Skin epidermis (tissue), 12 donors: ENCODE measurements around the gene THSD7A.

Source experiments
- H3K27ac ChIP-seq, 21 experiments: fragments of 200-600 bp; sonication (generic) in 11 of 21; one replicate each; pipeline ENCODE4 v1.5.0; 2020; ENCODE audit warnings: mild to moderate bottlenecking in 3 of 21, inconsistent platforms in 2 of 21, moderate library complexity in 2 of 21
- H3K4me3 ChIP-seq, 7 experiments: fragments of 200-600 bp; sonication (generic) in 2 of 7; one replicate each; pipeline ENCODE4 v1.5.0; 2020; ENCODE audit warnings: inconsistent platforms in 2 of 7, mild to moderate bottlenecking in 2 of 7, moderate library complexity in 1 of 7

THSD7A gene

GRCh38 chr7:11817111-11817740, 14.8 kb downstream of the THSD7A start:
- Histone ChIP-seq H3K27ac (no peak overlapping the region), H3K4me3 (no peak overlapping the region)

GRCh38 chr7:11811709-11812108, 20.3 kb downstream of the THSD7A start:
- no peak overlapping the region for H3K27ac ChIP-seq
- H3K4me3 ChIP-seq, result no peak overlapping the region

GRCh38 chr7:11810043-11810625, 21.9 kb downstream of the THSD7A start:
- no peak overlapping the region for H3K27ac ChIP-seq
- H3K4me3 ChIP-seq, result no peak overlapping the region

GRCh38 chr7:11807000-11807399, 25.0 kb downstream of the THSD7A start:
- H3K4me3 ChIP-seq, result no peak overlapping the region

GRCh38 chr7:11804621-11805020, 27.4 kb downstream of the THSD7A start:
- Histone ChIP-seq H3K4me3 (no peak overlapping the region), H3K27ac (no peak overlapping the region)

More at GRCh38 chr7:11807000-11807399, 25.0 kb downstream of the THSD7A start:
- no peak overlapping the region for H3K27ac ChIP-seq

- Histone ChIP-seq H3K4me3 (no peak overlapping the region), H3K27ac (no peak overlapping the region)
These were observed 36.8 kb downstream of the THSD7A start for GRCh38 chr7:11795231-11795630.

- no peak overlapping the region for H3K27ac ChIP-seq
These were observed 39.8 kb downstream of the THSD7A start for GRCh38 chr7:11792166-11792565.

GRCh38 chr7:11788568-11788967, 43.4 kb downstream of the THSD7A start:
- H3K4me3 ChIP-seq, result no peak overlapping the region
- no peak overlapping the region for H3K27ac ChIP-seq

More at GRCh38 chr7:11792166-11792565, 39.8 kb downstream of the THSD7A start:
- H3K4me3 ChIP-seq, result no peak overlapping the region

GRCh38 chr7:11787534-11787933, 44.5 kb downstream of the THSD7A start:
- Histone ChIP-seq H3K27ac (no peak overlapping the region), H3K4me3 (no peak overlapping the region)

GRCh38 chr7:11786186-11786585, 45.8 kb downstream of the THSD7A start:
- H3K27ac ChIP-seq, result no peak overlapping the region
- no peak overlapping the region for H3K4me3 ChIP-seq

GRCh38 chr7:11784769-11785536, 47.0 kb downstream of the THSD7A start:
- Histone ChIP-seq H3K4me3 (no peak overlapping the region), H3K27ac (no peak overlapping the region)

GRCh38 chr7:11779864-11780674, 51.9 kb downstream of the THSD7A start:
- H3K4me3 ChIP-seq, result no peak overlapping the region

GRCh38 chr7:11776039-11776438, 56.0 kb downstream of the THSD7A start:
- no peak overlapping the region for H3K27ac ChIP-seq
- H3K4me3 ChIP-seq, result no peak overlapping the region

More at GRCh38 chr7:11779864-11780674, 51.9 kb downstream of the THSD7A start:
- no peak overlapping the region for H3K27ac ChIP-seq

GRCh38 chr7:11775401-11775800, 56.6 kb downstream of the THSD7A start:
- H3K27ac ChIP-seq, result no peak overlapping the region
- no peak overlapping the region for H3K4me3 ChIP-seq

GRCh38 chr7:11768263-11768662, 63.7 kb downstream of the THSD7A start:
- H3K4me3 ChIP-seq, result no peak overlapping the region
- no peak overlapping the region for H3K27ac ChIP-seq

- no peak overlapping the region for H3K27ac ChIP-seq
- H3K4me3 ChIP-seq, result no peak overlapping the region
These were observed 64.8 kb downstream of the THSD7A start for GRCh38 chr7:11767148-11767547.

GRCh38 chr7:11760372-11760771, 71.6 kb downstream of the THSD7A start:
- H3K4me3 ChIP-seq, result no peak overlapping the region

GRCh38 chr7:11758627-11759111, 73.3 kb downstream of the THSD7A start:
- H3K27ac ChIP-seq, result no peak overlapping the region
- H3K4me3 ChIP-seq, result no peak overlapping the region

More at GRCh38 chr7:11760372-11760771, 71.6 kb downstream of the THSD7A start:
- no peak overlapping the region for H3K27ac ChIP-seq

- H3K27ac ChIP-seq, result no peak overlapping the region
These were observed 74.8 kb downstream of the THSD7A start for GRCh38 chr7:11757153-11757552.

GRCh38 chr7:11754933-11755332, 77.1 kb downstream of the THSD7A start:
- Histone ChIP-seq H3K27ac (no peak overlapping the region), H3K4me3 (no peak overlapping the region)

More at GRCh38 chr7:11757153-11757552, 74.8 kb downstream of the THSD7A start:
- no peak overlapping the region for H3K4me3 ChIP-seq
